Measurements from ENCODE around the gene HDAC5.

GRCh38 chr17:44170499-44171201 is 47.2 kb upstream of the HDAC5 start, which contains the start of gene ASB16:
- TF ChIP-seq CTCF (IDR thresholded peaks at IDR 0.05; ENCODE audit: insufficient read depth, low read length) (no peak), POLR2AphosphoS5 (IDR thresholded peaks at IDR 0.05; ENCODE audit: low read depth) (no peak), REST (IDR thresholded peaks at IDR 0.05; ENCODE audit: insufficient replicate concordance, low read depth) (no peak)
